ENCODE measurements around the gene TLR1.

The TLR1 gene

DNA sequence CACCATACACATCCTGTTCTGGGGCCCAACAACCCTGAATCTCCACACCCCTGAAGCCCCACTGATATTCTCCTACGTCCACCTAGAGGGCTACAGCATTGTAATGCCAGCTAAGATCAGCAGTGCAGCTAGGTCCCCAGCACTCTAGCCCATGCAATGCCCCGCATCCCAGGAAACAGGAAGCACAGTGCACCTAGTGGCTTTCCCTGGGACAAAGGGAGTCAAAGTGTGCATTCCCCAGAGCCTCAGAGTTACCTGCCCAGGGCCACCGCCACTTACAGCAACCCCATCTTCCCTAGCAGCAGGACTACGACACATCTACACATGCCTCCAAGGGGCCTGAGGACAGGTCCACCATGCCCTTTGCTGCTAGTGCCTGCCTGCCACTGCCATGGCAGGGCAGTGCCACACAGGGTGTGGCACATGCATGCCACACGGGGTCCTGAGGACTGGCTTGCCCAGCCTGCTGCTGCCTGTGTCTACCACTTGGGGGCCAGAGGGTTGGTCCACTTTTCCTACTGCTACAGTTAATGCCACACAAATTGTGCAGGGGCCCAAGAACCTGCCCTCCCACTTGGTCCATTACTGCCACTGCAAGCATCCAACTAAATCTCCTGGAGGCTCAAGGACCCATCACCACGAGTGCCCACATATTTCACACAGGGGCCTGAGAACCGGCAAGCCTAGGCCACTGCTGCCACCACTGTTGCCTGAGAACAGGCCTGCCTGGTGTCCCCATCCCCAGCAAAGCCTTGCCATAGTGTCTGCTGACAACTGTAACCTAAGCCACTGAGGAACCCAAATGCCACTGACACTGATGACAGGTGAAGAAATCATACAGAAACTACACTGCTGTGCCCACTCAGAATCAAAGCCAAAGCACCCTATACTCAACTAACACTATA lies 28.3 kb upstream of the TLR1 start:
- H3K27ac ChIP-seq (replicated peaks), result no peak overlapping the region
- H3K27me3 ChIP-seq (ENCODE audit: insufficient read depth, poor library complexity, severe bottlenecking), result no peaks in the 10 kb centered on the region
- no peak for DNase-seq (ENCODE audit: low read depth in 1 of 2, low spot score in 1 of 2)
- no peak overlapping the region for H3K4me3 ChIP-seq (replicated peaks; ENCODE audit: insufficient read depth, low read length)
- TF ChIP-seq GABPA (IDR thresholded peaks at IDR 0.05; ENCODE audit: low read depth), result no peak
- TF ChIP-seq POLR2AphosphoS5 (IDR thresholded peaks at IDR 0.05; ENCODE audit: low read depth), result no peak
- TF ChIP-seq, protein P1, sequence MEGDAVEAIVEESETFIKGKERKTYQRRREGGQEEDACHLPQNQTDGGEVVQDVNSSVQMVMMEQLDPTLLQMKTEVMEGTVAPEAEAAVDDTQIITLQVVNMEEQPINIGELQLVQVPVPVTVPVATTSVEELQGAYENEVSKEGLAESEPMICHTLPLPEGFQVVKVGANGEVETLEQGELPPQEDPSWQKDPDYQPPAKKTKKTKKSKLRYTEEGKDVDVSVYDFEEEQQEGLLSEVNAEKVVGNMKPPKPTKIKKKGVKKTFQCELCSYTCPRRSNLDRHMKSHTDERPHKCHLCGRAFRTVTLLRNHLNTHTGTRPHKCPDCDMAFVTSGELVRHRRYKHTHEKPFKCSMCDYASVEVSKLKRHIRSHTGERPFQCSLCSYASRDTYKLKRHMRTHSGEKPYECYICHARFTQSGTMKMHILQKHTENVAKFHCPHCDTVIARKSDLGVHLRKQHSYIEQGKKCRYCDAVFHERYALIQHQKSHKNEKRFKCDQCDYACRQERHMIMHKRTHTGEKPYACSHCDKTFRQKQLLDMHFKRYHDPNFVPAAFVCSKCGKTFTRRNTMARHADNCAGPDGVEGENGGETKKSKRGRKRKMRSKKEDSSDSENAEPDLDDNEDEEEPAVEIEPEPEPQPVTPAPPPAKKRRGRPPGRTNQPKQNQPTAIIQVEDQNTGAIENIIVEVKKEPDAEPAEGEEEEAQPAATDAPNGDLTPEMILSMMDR (IDR thresholded peaks at IDR 0.05; ENCODE audit: insufficient read depth, low read length), result no peak
- TF ChIP-seq, protein P2, sequence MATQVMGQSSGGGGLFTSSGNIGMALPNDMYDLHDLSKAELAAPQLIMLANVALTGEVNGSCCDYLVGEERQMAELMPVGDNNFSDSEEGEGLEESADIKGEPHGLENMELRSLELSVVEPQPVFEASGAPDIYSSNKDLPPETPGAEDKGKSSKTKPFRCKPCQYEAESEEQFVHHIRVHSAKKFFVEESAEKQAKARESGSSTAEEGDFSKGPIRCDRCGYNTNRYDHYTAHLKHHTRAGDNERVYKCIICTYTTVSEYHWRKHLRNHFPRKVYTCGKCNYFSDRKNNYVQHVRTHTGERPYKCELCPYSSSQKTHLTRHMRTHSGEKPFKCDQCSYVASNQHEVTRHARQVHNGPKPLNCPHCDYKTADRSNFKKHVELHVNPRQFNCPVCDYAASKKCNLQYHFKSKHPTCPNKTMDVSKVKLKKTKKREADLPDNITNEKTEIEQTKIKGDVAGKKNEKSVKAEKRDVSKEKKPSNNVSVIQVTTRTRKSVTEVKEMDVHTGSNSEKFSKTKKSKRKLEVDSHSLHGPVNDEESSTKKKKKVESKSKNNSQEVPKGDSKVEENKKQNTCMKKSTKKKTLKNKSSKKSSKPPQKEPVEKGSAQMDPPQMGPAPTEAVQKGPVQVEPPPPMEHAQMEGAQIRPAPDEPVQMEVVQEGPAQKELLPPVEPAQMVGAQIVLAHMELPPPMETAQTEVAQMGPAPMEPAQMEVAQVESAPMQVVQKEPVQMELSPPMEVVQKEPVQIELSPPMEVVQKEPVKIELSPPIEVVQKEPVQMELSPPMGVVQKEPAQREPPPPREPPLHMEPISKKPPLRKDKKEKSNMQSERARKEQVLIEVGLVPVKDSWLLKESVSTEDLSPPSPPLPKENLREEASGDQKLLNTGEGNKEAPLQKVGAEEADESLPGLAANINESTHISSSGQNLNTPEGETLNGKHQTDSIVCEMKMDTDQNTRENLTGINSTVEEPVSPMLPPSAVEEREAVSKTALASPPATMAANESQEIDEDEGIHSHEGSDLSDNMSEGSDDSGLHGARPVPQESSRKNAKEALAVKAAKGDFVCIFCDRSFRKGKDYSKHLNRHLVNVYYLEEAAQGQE (IDR thresholded peaks at IDR 0.05; ENCODE audit: insufficient replicate concordance, low read depth), result no peak
- no peak for TF ChIP-seq SPI1 (IDR thresholded peaks at IDR 0.05; ENCODE audit: borderline replicate concordance, low read depth)

DNA sequence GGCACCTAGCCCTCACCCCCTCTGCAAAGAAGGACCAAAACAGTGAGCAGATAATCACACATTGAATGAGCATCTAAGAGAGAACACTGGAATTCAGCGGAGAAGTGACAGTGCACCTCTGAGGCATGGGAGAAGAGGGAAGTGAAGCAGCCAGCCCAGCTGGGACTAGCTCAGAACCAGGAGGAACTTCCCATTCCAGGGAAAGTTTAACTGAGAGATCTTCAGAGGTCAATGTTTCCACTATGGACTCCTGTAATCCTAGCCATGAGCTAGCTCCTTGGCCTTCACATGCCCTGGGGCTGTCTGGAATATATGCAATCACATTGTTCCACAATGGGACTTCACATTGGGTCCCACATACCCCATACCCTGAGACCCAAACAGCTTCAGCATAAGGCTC lies 27.6 kb upstream of the TLR1 start:
- no peak overlapping the region for H3K4me3 ChIP-seq (replicated peaks; ENCODE audit: insufficient read depth, low read length)
- DNase-seq (ENCODE audit: low read depth in 1 of 2, low spot score in 1 of 2), result no peak
- no peaks in the 10 kb centered on the region for H3K27me3 ChIP-seq (ENCODE audit: insufficient read depth, poor library complexity, severe bottlenecking)
- no peak for TF ChIP-seq GABPA (IDR thresholded peaks at IDR 0.05; ENCODE audit: low read depth)
- no peak for TF ChIP-seq POLR2AphosphoS5 (IDR thresholded peaks at IDR 0.05; ENCODE audit: low read depth)
- TF ChIP-seq, protein P2 (IDR thresholded peaks at IDR 0.05; ENCODE audit: insufficient replicate concordance, low read depth), result no peak
- TF ChIP-seq SPI1 (IDR thresholded peaks at IDR 0.05; ENCODE audit: borderline replicate concordance, low read depth), result no peak
- TF ChIP-seq, protein P1 (IDR thresholded peaks at IDR 0.05; ENCODE audit: insufficient read depth, low read length), result no peak
- H3K27ac ChIP-seq (replicated peaks), result no peak overlapping the region

DNA sequence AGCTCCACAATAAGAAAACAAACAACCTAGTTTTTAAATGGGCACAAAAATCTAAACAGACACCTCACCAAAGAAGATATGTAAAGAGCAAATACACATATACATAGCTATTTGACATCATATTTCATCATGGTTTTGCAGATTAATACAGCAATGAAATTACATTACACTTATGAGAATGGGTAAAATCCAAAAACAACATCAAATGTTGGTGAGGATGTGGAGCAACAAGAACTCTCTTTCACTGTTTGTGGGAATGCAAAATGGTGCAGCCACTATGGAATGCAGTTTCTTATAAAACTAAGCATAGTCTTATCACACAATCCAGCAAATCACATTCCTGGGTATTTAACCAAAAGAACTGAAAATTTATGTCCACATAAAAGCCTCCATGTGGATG lies 27.1 kb upstream of the TLR1 start:
- Histone ChIP-seq H3K4me3 (replicated peaks; ENCODE audit: insufficient read depth, low read length) (no peak overlapping the region), H3K27me3 (ENCODE audit: insufficient read depth, poor library complexity, severe bottlenecking) (no peaks in the 10 kb centered on the region), H3K27ac (replicated peaks) (no peak overlapping the region)
- DNase-seq (ENCODE audit: low read depth in 1 of 2, low spot score in 1 of 2), result no peak
- TF ChIP-seq, protein P2 (IDR thresholded peaks at IDR 0.05; ENCODE audit: insufficient replicate concordance, low read depth), result no peak
